ENCODE results near the gene PNKD.
"Not testable (repeated sequence)": the region's sequence is repeated elsewhere in the genome, so short reads cannot be mapped to it uniquely, and the experiment has no call there.

The PNKD gene

DNA sequence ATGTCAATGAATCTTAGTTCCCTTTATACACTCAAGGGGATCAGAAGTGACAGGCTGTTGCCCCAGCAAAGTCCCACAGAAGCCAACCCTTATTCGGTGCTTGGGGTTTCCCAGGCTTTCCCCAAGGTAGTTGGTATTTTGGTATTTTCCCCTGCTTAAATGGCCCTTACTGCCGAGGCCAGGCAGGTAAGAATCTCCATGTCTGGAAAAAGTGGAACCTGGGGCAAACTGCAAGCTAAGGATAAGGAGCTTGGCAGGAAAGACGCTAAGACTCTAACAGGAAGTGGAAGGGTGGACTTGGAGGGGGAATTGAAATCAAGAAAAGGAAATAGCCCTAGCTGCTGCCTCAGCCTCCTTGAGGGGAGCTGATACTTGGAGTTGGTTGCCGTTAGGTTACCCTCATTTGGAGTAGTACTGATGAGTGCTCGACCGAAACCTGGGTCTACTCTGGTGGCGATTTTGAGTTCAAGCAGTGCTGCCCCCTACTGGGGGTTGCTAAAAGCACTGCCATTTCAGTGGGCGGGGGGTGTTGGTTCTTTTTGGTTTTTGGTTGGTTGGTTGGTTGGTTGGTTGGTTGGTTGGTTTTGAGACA, 12.8 kb upstream of the PNKD start:
- peak; percentile 79 for DNase-seq

DNA sequence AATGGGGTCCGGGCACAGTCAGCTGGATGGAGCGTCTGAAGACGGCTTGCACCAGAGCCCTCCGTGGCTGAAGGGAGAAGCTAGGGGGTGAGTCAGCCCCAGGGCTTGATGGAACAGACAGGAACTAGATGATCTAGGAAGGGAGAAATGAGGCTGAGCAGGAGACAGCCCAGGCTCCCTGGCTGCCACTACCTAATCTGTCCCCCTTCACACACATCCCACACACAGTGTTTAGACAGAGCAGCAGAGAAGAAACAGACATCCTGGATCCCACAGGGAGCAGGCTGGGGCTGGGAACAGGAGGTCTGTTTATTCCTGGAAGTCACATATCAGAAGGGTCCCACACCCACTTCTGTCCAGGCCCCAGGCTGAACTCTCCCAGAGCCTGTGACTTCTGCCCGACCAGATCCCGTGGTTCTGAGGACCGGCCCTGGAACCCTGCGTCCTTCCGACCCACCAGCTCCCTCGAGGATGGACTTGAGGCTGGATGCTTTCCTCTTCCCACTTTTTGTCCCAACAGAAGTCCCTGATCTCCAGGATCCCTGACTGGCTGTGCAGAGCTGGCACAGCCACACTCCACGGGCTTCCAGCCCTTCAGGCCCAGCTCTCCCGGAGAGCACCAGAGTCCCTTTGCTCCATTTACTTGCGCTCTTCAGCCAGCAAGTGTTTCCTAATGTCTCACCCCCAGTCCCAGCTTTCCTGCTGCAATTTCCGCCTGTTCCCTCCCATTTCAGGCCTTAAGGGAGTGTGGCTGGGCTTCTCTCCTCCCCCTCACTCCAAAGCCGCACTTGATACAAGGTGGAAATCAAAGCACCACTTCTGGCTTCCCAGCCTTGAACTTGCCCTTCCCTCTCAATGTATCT, 11.0 kb upstream of the PNKD start:
- no peak for DNase-seq

DNA sequence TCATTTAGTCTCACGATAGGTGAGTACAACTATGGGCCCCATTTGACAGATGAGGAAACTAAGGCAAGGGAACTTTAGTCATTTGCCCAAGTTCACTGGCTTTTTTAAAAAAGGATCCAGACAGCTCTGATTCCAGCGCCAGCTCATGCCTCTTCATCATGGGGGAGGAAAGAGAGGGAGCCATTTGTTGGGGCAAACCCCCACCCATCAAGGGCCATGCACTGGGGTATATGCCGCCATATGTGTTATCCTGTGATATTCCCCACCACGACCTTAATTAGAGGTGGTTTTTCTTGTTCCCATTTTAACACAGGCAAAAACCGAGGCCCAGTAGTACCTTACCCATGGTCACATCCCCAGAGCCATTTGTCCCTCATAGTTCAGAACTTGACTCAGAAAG, 10.2 kb upstream of the PNKD start:
- no peak for DNase-seq

DNA sequence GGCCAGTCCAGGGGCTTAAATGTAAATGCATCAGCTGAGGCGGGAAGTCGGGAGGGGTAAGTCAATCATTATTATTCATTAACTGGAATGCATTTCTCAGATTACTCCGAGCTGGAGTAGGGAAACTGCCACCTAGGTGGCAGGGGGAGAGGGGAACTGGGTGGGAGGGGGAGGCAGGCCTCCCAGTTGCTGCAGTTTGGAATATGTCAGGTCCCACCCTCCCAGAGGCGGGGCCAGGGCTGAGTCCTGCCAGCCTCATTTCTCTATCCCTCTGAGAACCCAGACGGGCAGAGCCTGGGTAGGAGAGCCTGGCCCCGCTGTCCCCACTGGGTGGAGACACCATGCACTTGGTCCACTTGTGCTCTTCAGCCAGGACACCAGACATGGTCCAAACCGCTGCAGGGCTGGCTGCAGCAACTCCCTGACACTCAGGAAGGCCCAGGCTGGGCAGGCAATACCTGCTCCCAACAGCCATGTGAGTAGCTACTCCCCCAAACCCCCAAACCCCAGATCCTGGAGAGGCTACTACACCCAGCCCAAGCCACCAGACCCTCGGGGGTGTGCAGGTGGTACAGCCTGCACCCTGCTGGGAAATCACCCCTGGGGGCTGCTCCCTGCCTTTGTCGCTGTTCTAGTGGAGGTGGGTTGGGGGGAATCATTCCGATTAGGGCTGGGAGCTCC, 9.4 kb upstream of the PNKD start, which contains the start of gene GPBAR1:
TSS of gene GPBAR1 (plus strand) at position 274 of the 681 bp plus-strand sequence. CDS start 1,710 bp downstream, outside the sequence.
- DNase-seq = no peak

DNA sequence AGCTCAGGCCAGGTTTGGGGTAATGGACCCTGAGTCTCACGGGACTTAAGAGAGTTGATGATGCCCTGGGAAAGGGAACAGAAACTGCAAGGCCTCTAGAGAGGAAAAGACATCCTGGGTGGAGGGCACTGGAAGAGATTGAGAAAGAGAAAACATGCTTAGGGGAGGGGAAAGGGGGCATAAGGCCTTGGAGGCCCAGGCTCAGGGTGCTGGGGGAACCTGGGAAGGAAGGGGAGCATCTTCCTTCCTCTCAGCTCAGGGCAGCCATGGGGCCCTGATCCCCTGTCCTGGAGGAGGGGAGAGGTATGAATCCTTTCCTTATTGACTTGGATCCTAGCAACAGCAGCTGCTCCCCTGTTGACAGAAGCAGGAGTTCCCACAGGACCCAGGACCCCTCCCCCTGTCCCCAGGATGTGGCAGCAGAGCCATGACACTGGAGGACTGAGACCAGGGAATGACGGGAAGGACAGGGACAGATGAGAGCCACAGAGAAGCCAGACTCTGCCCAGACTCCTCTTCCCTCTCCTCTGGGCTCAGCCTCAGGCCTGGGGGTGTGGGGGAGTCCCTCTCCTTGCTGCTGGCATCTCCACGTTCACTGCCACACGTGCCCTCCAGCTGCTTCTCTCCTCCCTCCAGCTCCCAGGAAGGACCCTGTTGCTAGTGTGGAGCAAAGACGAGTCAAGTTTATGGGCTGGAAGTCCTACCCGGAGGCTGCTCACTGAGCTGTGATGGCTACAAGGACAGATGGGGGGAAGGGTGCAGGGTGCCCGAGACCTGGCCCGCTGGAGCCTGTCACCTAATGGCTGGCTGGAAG, 8.7 kb upstream of the PNKD start:
- no peak for DNase-seq

DNA sequence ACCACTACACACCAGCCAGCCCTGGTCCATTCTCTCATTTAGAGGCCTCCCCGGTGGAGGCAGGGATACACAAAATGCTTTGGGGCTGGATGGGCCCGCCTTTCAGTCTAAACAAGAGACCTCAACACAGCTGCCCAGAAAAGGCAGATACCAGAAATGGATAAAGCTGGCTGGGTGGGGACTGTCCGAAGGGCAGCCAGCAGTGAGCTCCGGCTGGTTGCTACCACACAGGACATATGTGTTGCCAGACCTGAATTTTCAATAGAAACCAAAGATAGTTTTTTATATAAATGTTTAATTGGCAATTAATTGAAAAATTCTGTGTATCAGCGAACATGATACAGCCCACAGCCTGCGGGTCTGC, 8.1 kb upstream of the PNKD start:
- DNase-seq = no peak

DNA sequence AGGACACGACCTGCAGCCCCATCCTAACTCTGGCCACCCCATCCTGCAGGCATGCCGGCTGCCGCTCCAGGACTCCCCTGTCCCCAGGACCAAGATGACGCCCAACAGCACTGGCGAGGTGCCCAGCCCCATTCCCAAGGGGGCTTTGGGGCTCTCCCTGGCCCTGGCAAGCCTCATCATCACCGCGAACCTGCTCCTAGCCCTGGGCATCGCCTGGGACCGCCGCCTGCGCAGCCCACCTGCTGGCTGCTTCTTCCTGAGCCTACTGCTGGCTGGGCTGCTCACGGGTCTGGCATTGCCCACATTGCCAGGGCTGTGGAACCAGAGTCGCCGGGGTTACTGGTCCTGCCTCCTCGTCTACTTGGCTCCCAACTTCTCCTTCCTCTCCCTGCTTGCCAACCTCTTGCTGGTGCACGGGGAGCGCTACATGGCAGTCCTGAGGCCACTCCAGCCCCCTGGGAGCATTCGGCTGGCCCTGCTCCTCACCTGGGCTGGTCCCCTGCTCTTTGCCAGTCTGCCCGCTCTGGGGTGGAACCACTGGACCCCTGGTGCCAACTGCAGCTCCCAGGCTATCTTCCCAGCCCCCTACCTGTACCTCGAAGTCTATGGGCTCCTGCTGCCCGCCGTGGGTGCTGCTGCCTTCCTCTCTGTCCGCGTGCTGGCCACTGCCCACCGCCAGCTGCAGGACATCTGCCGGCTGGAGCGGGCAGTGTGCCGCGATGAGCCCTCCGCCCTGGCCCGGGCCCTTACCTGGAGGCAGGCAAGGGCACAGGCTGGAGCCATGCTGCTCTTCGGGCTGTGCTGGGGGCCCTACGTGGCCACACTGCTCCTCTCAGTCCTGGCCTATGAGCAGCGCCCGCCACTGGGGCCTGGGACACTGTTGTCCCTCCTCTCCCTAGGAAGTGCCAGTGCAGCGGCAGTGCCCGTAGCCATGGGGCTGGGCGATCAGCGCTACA, 7.4 kb upstream of the PNKD start:
- DNase-seq = no peak

DNA sequence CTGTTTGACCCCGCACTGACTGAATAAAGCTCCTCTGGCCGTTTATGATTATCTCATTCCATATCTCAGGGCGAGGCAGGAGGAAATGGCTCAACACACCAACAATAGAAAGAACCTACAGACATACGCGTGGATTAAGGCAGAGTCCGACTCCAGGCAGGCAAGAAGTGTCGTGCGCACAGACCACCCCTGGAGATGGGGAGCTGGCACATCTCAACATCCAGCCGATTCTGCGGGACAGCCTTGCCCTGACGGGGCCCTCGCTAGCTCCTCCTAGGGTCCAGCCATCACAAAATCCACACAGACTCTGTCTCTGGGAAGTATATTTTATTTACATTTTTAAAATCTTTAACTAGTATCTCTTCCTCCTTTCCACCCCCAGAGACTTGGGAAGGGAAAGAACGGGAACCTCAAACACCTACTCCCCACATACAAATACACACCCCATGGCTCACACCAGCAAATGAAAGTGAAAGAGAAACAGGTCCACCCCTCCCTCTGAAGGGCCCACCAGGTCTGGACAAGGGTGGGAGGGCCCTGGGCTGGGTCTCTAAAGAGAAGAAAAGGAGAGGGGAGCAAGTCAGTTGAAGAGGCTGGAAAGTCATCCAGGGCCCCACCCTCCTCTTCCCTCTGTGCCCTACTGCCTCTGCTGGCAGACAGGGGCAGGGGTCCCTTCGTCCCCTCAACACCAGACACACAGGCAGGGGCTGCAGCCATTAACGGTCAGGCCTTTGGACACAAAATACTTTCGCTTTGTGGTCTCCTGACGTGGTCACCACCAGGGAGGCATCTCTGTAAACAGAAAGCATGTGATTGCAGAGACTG, 6.3 kb upstream of the PNKD start:
- peak; percentile 18 for DNase-seq

DNA sequence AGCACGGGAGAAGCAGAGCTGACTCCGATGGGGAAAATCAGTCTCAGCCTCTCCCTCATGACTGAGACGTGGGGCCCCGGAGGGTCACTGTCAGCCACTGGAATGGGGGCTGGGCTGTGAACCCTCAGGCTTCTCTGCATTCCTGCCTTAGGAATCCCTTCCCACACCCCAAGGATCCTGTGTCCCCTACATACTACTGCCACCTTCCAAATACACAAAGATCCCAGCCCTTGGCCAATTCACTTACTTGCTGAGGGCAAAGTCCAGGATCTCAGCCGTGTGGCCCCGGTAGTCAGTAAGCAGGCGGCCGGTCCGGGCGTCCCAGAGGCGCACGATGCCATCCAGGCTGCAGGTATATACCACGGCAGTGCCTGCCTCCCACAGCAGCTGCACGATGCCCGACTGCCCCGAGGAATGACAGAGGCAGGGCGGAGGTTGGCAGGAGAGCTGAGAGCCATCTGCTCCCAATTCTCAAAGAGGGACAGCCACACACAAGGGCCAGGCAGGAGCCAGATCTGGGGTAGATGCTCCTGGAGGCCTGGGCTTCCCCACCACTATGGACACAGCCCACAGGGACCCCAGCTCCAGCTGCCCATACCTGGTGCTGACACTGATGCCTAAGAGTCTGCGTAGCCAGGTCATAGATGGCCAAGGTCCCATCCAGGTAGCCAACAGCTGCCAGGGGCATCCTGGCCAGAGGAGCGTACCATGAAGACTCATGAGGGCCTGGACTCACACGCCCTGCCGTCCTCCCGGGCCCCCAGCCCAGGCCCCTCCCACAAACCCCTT, 5.4 kb upstream of the PNKD start:
- no peak for DNase-seq

DNA sequence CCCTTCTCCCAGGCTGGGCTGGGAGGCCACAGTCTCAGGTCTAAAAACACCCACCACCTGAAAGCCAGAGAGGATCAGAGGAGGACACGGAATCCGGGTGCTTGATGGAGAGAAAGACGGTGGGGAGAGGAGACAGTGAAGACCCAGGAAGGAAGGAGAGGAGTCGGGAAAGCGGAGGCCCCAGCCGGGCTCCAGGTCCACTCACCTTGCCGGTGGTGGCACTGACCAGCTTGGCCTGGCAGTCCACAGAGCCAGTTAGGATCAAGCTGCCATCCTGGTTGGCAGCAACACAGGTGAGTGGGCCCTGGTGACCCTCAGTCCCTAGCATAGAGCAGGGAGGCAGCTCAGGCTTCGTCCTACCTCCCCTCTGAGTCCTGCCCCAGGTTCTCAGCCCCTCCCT, 4.7 kb upstream of the PNKD start:
- DNase-seq = no peak

DNA sequence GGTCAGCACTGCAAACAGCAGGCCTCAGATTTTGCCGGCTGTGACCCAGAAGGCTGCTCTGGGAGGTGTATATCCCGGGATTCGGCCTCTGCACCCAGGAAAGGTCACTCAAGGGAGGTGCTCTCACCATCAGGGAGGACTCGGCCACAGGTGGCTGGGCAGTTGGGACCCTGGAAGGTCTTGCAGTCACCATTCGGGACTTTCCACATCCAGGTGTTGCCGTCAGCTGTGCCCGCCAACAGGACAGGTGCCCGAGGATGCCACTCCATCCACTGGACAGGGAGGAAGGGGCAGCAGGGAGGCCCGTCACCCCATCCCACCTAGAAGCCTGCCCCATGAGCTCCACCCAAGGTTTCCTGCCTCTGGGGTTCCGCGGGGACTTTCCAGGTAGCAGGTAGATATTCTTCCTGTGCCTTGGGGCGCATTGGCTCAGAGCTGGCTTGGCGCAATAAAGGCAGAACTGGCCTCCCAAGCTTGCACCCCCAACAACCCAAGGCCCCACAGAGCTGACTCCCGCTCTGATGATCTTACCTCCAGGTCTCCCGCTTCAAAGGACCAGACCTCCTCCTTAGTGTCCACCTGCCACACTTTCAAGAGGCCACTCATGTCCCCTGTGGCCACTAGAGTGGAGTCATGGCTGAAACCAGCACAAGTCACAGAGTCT, 3.9 kb upstream of the PNKD start:
- DNase-seq = no peak

DNA sequence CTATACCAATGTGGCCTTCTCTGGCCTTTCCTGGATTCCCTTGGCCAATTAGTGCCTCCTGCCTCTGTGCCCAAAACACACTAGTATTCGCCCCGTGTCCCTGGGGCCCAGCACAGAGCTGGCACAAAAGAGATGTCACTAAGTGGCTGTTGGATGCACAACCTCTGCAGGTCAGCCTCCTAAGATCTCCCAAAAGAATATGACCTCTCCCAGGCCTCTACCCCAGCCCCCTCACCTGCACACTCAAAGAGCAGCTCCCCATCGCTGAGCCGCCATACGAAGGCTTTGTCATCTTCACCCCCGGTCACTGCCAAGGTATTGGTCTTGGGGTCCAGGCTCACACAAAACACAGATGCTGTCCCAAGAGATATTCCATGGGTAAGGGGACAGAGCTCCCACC, 3.1 kb upstream of the PNKD start:
- DNase-seq = no peak

DNA sequence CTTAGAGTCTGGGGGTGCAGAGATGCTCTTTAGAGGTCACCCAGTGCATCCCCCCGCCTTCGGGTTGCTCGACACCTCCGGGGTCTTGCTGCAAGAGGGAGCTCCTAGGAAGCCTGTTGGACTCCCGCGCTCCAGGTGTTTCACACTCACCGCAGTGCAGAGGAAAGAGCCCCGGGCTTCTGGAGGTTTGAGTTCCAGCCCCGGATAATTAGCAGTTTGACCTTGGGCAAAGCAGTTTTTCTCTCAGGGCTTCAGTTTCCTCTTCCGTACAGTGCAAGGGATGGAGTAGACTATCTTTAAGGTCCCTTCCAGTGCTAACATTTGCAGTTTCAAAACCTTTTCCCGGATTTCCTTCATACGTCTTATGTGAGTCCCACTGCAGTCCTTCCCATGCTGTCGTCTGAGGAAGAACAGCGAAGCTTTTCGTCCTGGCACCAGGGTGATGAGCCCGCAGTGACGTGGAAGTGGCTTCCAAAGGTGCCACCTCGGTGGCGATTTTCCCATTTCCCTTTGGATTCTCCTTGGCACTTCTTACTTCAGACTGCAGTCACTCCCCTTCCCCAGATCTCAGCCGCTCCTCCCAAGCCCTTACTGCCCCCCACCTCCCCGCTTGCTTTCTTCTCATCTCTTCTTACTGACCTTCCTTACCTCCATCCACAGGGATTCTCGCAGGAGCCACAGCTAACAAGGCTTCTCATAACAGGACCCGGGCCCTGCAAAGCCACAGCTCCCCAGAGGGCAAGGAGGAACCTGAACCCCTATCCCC, 585 bp downstream of the PNKD start:
- DNase-seq = no peak

DNA sequence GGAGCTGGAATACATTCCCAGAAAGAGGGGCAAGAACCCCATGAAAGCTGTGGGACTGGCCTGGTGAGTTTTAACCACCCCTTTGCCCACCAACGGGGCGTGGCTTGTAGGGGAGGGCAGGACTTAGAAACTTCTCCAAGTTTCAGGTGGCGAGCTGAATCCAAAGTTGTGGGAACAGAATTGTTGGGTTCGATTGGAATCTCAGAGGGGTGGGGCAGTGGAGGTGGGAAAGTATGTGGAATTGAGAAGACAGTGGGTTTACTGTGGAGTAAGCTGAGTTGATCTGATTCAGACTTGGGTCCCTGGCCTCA, 1.1 kb downstream of the PNKD start:
- DNase-seq = no peak

DNA sequence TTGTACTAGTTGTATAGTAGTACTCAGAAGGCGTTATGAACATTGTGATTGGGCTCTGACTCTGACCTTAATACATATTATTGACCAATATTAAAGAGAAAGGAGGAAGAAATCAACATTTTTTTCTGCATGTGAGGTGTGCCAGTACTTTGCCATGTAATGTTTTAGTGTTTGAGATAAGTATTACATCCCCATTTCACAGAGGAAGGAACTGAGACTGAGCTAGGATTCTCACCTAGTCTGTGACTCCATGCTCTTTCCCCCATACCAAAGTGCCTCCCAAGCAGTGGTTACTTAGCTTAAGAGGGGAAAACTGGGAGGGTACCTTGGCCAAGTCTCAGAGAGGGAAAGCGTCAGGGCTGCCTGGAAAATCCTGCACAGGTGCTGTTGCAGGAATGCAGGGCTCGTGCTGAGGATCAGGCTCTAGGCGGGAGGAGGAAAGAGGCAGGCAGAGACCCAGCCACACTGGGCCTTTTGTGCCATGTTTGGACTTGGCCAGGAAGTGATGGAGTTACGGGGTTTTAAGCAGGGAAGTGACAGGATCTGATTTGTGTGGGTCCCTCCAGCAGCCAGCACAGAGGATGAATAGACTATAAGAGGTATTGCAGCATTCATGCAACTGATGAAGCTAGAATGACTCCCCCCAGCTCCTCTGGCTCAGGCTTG, 1.7 kb downstream of the PNKD start:
- DNase-seq = no peak

DNA sequence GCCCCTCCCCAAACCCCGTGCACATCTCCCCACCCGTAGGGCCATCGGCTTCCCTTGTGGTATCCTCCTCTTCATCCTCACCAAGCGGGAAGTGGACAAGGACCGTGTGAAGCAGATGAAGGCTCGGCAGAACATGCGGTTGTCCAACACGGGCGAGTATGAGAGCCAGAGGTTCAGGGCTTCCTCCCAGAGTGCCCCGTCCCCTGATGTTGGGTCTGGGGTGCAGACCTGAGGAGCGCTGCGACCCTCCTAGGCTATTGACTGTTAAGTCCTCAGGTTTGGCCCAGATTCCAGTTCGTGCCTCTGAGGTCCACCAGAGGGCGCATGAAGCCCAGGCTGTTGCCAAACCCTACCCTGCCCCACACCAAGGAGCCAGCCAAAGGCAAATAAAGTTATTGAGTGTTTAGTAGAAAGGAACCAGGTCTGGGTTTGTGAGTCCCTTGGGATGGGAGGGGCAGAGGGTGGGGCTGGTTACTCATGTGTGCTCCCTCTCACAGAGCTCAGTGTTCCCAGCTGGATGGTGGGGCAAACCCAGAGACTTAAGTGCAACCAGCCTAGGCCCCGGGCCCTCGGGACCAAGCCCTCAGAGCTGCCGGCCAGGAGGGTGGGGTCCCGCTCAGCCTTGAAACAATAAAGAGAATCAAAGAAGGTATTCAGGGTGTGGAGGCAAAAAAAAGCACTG, 2.4 kb downstream of the PNKD start:
- peak; percentile 85 for DNase-seq

DNA sequence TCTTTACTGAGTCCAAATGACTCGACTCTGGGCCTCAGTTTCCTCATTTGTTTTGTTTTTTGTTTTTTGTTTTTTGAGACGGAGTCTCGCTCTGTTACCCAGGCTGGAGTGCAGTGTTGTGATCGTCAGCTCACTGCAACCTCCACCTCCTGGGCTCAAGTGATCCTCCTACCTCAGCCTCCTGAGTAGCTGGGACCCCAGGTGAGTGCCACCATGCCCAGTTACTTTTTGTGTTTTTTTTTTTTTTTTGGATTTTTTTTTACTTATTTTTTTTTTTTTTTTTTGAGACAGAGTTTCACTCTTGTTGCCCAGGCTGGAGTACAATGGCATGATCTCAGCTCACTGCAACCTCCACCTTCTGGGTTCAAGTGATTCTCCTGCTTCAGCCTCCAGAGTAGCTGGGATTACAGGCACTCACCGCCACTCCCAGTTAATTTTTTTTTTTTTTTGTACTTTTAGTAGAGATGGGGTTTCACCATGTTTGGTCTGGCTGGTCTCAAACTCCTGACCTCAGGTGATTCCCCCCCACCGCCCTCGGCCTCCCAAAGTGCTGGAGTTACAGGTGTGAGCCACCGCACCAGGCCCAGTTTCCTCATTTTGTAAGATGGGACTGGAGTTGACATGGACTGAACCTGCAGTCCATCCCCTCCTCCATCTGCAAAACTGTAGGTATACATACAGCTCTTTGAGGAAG, 3.0 kb downstream of the PNKD start:
- DNase-seq = not testable (repeated sequence)
